Measurements from ENCODE around the gene DOK3.
"Not testable (repeated sequence)": the region's sequence is repeated elsewhere in the genome, so short reads cannot be mapped to it uniquely, and the experiment has no call there.

Gene DOK3

GRCh38 chr5:177534433-177534832, 24.8 kb upstream of the DOK3 start:
- not testable (repeated sequence) for DNase-seq

- no peak for DNase-seq
These were observed 21.7 kb upstream of the DOK3 start for GRCh38 chr5:177531209-177531940.

- DNase-seq: no peak
These were observed 21.0 kb upstream of the DOK3 start for GRCh38 chr5:177530638-177531037.

- no peak for DNase-seq
These were observed 19.9 kb upstream of the DOK3 start for GRCh38 chr5:177529247-177530203.

GRCh38 chr5:177528631-177529030, 19.0 kb upstream of the DOK3 start:
- DNase-seq: no peak

GRCh38 chr5:177527595-177527994, 18.0 kb upstream of the DOK3 start:
- DNase-seq: no peak

GRCh38 chr5:177526791-177527190, 17.2 kb upstream of the DOK3 start:
- DNase-seq: no peak

- DNase-seq: no peak
These were observed 16.6 kb upstream of the DOK3 start for GRCh38 chr5:177526191-177526590.

- no peak for DNase-seq
These were observed 15.5 kb upstream of the DOK3 start for GRCh38 chr5:177524941-177525655.

- no peak for DNase-seq
These were observed 14.9 kb upstream of the DOK3 start for GRCh38 chr5:177524539-177524900.

GRCh38 chr5:177523711-177524538, 14.3 kb upstream of the DOK3 start:
- DNase-seq: no peak

- DNase-seq: no peak
These were observed 11.4 kb upstream of the DOK3 start for GRCh38 chr5:177520916-177521513.

GRCh38 chr5:177520271-177520670, 10.6 kb upstream of the DOK3 start:
- DNase-seq: no peak

GRCh38 chr5:177519463-177520235, 10.0 kb upstream of the DOK3 start:
- DNase-seq: no peak

GRCh38 chr5:177516601-177517568, 7.3 kb upstream of the DOK3 start, which contains the start of gene DDX41:
DDX41 (minus strand) TSS chr5:177516961; CDS start chr5:177516945, 16 bp downstream.
- peak; percentile 99 for DNase-seq

GRCh38 chr5:177515580-177515979, 6.0 kb upstream of the DOK3 start:
- DNase-seq: no peak

- DNase-seq: no peak
These were observed 4.9 kb upstream of the DOK3 start for GRCh38 chr5:177514541-177514940.

- no peak for DNase-seq
These were observed 3.9 kb upstream of the DOK3 start for GRCh38 chr5:177513500-177513899.

GRCh38 chr5:177512736-177513380, 3.2 kb upstream of the DOK3 start:
- DNase-seq: no peak

Measured in femur (tissue), 1 donor.